GM06990 (cell line): ENCODE measurements around the gene AREG.

ENCODE experiments used
- DNase-seq: peaks from one replicate; pipeline ENCODE4 v3.0.0-alpha.2; 2011; ENCODE audit not compliant: insufficient read length; ENCODE audit errors: extremely low read depth
- H3K27me3 ChIP-seq: replicated peaks from 2 replicates; pipeline ENCODE4 v1.6.0; 2011; ENCODE audit warnings: low read length; ENCODE audit not compliant: control insufficient read depth, insufficient read depth
- H3K36me3 ChIP-seq: 2 replicates; pipeline ENCODE4 v1.5.1; 2011; ENCODE audit warnings: low read length; ENCODE audit not compliant: control insufficient read depth, insufficient read depth
- H3K4me3 ChIP-seq: replicated peaks from 2 replicates; pipeline ENCODE4 v1.5.1; 2011; ENCODE audit warnings: low read depth, mild to moderate bottlenecking, control low read depth, low read length
- TF ChIP-seq, protein P1 (sequence below): IDR thresholded peaks from 2 replicates; pipeline ENCODE4 v1.5.1; 2011; ENCODE audit warnings: low read length, control low read depth, mild to moderate bottlenecking, inconsistent platforms; ENCODE audit not compliant: insufficient read depth, poor library complexity, severe bottlenecking

Gene AREG

GRCh38 chr4:74413265-74413664 is 31.7 kb upstream of the AREG start:
- Histone ChIP-seq H3K4me3 (no peak overlapping the region), H3K36me3 (no peaks in the 10 kb centered on the region), H3K27me3 (no peaks in the 10 kb centered on the region; the same call in 1 of the 2 replicates)
- TF ChIP-seq, protein P1, sequence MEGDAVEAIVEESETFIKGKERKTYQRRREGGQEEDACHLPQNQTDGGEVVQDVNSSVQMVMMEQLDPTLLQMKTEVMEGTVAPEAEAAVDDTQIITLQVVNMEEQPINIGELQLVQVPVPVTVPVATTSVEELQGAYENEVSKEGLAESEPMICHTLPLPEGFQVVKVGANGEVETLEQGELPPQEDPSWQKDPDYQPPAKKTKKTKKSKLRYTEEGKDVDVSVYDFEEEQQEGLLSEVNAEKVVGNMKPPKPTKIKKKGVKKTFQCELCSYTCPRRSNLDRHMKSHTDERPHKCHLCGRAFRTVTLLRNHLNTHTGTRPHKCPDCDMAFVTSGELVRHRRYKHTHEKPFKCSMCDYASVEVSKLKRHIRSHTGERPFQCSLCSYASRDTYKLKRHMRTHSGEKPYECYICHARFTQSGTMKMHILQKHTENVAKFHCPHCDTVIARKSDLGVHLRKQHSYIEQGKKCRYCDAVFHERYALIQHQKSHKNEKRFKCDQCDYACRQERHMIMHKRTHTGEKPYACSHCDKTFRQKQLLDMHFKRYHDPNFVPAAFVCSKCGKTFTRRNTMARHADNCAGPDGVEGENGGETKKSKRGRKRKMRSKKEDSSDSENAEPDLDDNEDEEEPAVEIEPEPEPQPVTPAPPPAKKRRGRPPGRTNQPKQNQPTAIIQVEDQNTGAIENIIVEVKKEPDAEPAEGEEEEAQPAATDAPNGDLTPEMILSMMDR = no peak
- DNase-seq = no peak

- no peak overlapping the region for H3K4me3 ChIP-seq
- no peaks in the 10 kb centered on the region for H3K36me3 ChIP-seq
- no peaks in the 10 kb centered on the region; the same call in 1 of the 2 replicates for H3K27me3 ChIP-seq
- TF ChIP-seq, protein P1 = no peak
- no peak for DNase-seq
These were observed 30.7 kb upstream of the AREG start for GRCh38 chr4:74414149-74414809.

DNA sequence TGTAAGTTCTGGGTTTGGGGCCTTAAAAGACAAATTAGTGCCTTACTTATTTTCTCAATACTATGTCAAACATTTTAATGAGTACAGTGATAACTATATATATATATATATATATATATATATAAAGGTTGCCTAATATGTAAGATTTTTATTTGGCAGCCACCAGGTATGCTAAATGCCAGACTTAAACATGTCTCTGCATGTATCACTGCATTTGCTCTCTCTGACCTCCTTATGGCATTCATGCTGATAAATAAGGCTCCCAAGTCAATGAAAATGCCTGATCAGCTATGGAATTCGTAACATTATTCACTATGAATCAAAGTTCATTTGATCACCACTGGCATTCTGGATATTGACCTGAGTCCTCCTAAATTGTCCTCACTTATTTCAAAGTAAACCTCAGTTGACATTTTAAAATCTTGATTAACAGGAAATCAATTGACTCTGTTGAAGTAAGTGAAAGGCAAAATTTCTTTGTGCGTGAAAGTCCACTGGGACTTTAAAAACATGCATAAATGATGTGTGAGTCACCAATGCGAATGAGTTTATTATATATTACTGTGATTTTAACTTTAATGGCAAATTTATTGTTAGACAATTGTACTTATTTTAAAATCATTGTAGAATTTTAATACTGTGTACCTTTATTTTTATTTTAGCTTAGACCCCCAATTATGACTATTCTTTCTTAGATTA is 29.2 kb upstream of the AREG start:
- no peak for DNase-seq
- TF ChIP-seq, protein P1 = no peak
- H3K36me3 ChIP-seq = no peaks in the 10 kb centered on the region
- H3K4me3 ChIP-seq = no peak overlapping the region
- no peaks in the 10 kb centered on the region; the same call in 1 of the 2 replicates for H3K27me3 ChIP-seq

GRCh38 chr4:74418063-74418670 is 26.8 kb upstream of the AREG start:
- DNase-seq = no peak
- H3K4me3 ChIP-seq = no peak overlapping the region
- no peaks in the 10 kb centered on the region for H3K36me3 ChIP-seq
- no peaks in the 10 kb centered on the region; the same call in 1 of the 2 replicates for H3K27me3 ChIP-seq
- TF ChIP-seq, protein P1 = no peak

DNA sequence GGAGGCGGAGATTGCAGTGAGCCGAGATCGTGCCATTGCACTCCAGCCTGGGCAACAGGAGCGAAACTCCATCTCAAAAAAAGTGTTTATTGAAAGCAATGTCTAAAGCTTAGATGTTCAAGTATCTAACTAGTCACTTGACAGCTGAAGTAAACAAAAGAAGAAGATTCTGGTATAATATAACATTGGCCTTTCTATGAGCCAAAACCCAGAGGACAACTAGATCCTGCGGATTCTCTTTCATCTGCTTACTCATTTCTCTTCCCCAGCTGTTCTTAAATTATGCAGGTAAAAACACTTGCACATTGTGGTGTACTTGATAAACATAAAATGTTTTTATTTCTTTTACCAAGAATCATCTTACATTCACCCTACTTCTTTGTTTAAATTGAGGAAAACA is 24.1 kb upstream of the AREG start:
- Histone ChIP-seq H3K36me3 (no peaks in the 10 kb centered on the region), H3K27me3 (no peaks in the 10 kb centered on the region; the same call in 1 of the 2 replicates), H3K4me3 (no peak overlapping the region)
- TF ChIP-seq, protein P1 = no peak
- DNase-seq = no peak
